ENCODE data around the gene MED29. TPM values are rescaled to one million over a fixed set of nuclear protein-coding genes. Genes with fewer than 3 reads are reported as not detected.

MED29 gene
- total and polyA plus RNA-seq, 2 donors (not counting 1 experiment from before 2014, with no cell fraction given): 33.0 to 47.5 TPM

- H3K79me2 ChIP-seq (ENCODE audit: control insufficient read depth, insufficient read depth, low read length): peaks cover 10% of the 10 kb centered on the region
- peak overlapping the region; percentile 42 to 96 for H3K27ac ChIP-seq (ENCODE audit: low read length in 2 of 2)
- peak overlapping the region; percentile 100 for H3K4me2 ChIP-seq (replicated peaks; ENCODE audit: low read depth, low read length, poor library complexity, severe bottlenecking)
- H3K4me1 ChIP-seq (ENCODE audit: control insufficient read depth in 2 of 2, insufficient read depth in 2 of 2, low read length in 2 of 2): peaks cover 24 to 32% of the 10 kb centered on the region in 2 donors
- intact Hi-C loops (cut with micrococcal nuclease): loop anchor here (5.0 kb wide), 2 partner anchors 797 to 1363 kb away; partner anchors contain the start of genes EIF3K, MAP4K1, MIA and RAB4B
- H2AFZ ChIP-seq (ENCODE audit: insufficient read depth, low read depth, low read length, poor library complexity, severe bottlenecking): no peak overlapping the region
- Mint-ChIP-seq H3K27ac (peak overlapping the region; percentile 90), H3K27me3 (no peaks in the 10 kb centered on the region), H3K4me1 (peaks cover 44% of the 10 kb centered on the region), H3K4me3 (peak overlapping the region; percentile 94), H3K9me3 (ENCODE audit: insufficient read depth) (no peaks in the 10 kb centered on the region)
- DNase-seq: peak; percentile 51
- peak overlapping the region; percentile 96 for H3K9ac ChIP-seq (ENCODE audit: low read length)
- H3K4me3 ChIP-seq (ENCODE audit: control extremely low read depth in 1 of 5, extremely low read depth in 1 of 5, insufficient read depth in 1 of 5, low read depth in 2 of 5, low read length in 4 of 5): peak overlapping the region in 3 of 5 experiments; percentile 90 to 93 (median 92)
- H3K9me3 ChIP-seq (ENCODE audit: control extremely low read depth in 1 of 3, control insufficient read depth in 2 of 3, insufficient read depth in 1 of 3, low read length in 2 of 3): peaks cover 0 to 2% (median 0%) of the 10 kb centered on the region in 3 donors
- H3K36me3 ChIP-seq (replicated peaks in 1 of 2; ENCODE audit: control extremely low read depth in 1 of 2, control insufficient read depth in 1 of 2, extremely low read depth in 1 of 2, insufficient read depth in 2 of 2, low read length in 1 of 2): peaks cover 0 to 18% of the 10 kb centered on the region in 2 experiments
- TF ChIP-seq EZH2 (IDR thresholded peaks at IDR 0.05; ENCODE audit: borderline replicate concordance, insufficient read depth, low read depth, low read length, poor library complexity, severe bottlenecking) (no peak), CTCF (IDR thresholded peaks at IDR 0.05) (no peak)
- no peak for ATAC-seq (ENCODE audit: low read depth)
- peaks cover 5% of the 10 kb centered on the region for H4K20me1 ChIP-seq (ENCODE audit: control insufficient read depth, insufficient read depth, low read length, poor library complexity, severe bottlenecking)
- POLR2A ChIA-PET: interaction anchor here (0.6 to 2.5 kb wide), 6 partner anchors 8 to 31 kb away, joined by 3 to 7 read pairs (median 3); partner anchors contain the start of genes RPS16, SUPT5H and ZFP36
- CTCF ChIA-PET: interaction anchor here (0.6 to 3.2 kb wide), 7 partner anchors 10 to 119 kb away, joined by 3 to 11 read pairs (median 4); partner anchors contain the start of genes EID2B and RPS16
- whole genome bisulfite sequencing (ENCODE audit: insufficient coverage): 84% methylated on average over 13 of the region's 18 CpGs
- no peaks in the 10 kb centered on the region for H3K27me3 ChIP-seq (replicated peaks in 1 of 4; ENCODE audit: control extremely low read depth in 1 of 4, control insufficient read depth in 3 of 4, insufficient read depth in 4 of 4, low read length in 3 of 4)
Observed at GRCh38 chr19:39413911-39414608, 22.9 kb downstream of the MED29 start.

Measured in B cell (primary cell).